Measurements from ENCODE around the gene CDPF1. TPM values are rescaled to one million over a fixed set of nuclear protein-coding genes. Genes with fewer than 3 reads are reported as not detected.

The CDPF1 gene
- total RNA-seq (10 to 100 TPM; 10.3 to 11.5 TPM), polyA plus RNA-seq (10 to 100 TPM; 17.0 to 31.5 TPM)

DNA sequence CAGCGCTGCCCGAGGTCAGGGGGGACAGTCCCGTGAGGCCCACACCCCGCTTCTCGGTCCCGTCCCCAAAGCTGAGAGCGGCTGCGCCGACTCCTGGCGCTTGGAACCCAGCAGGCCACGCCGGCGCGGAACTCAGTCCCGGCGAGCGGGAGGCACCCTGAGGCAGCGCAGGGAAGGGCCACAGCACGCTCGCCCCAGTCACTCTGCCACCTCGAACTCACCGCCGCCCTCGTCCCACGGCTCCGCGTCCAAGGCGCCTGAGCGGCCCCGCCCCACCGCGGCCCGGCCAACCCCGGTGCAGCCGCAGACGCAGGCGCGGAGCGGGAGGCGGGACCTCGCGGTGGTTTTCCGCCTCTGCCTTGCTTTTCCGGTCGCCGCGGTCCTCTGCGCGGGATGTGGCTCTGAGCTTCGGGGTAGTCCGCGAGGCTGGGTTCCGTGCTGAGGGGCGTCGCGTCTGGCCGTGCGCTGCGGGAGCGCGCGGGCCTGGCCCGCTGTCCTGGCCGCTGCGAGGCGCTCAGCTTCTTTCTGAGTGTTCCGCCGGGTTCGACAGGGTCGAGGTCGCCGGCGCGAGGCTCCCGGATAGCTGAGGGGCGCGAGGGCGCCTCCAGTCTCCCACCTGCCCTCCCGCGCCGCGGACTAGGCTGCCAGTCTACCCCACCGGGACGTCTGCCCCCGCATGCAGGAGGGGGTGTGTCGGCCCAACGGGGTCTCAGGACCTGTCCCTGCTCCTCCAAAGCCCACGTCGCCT is at the start of gene CDPF1:
Gene CDPF1 (minus strand): TSS at position 259 of the 748 bp plus-strand sequence. CDS start 2,009 bp downstream, outside the sequence.
- Mint-ChIP-seq H3K27ac (peak within 1 kb of the TSS; percentile 41 to 94 (median 82)), H3K27me3 (no peaks in the 10 kb centered on the region), H3K36me3 (peaks cover 0 to 9% of the 10 kb centered on the region in 2 donors), H3K4me3 (peak within 1 kb of the TSS; percentile 64 to 88 (median 80)), H3K4me1 (peaks cover 15 to 48% (median 24%) of the 10 kb centered on the region in 4 donors), H3K9me3 (peaks cover 0 to 4% (median 0%) of the 10 kb centered on the region in 8 donors)
- CTCF ChIA-PET (ENCODE audit: partially characterized antibody): interaction anchor here (0.8 to 1.0 kb wide), 5 partner anchors 10 to 244 kb away, joined by 3 to 4 read pairs (median 3); no protein-coding TSS in a partner anchor
- no peaks in the 10 kb centered on the region for H3K9me3 ChIP-seq (ENCODE audit: control insufficient read depth in 1 of 2, low read length in 2 of 2)
- POLR2A ChIA-PET (ENCODE audit: partially characterized antibody): interaction anchor here (0.7 to 4.4 kb wide), 17 partner anchors 10 to 214 kb away, joined by 3 to 44 read pairs (median 6); partner anchors contain the start of genes GTSE1, TRMU and TTC38
- H3K4me3 ChIP-seq (ENCODE audit: low read length in 2 of 2): peak within 1 kb of the TSS; percentile 29 to 76
- peak; percentile 88 to 91 (median 89) for DNase-seq
- H3K36me3 ChIP-seq (ENCODE audit: insufficient read depth, low read length): no peaks in the 10 kb centered on the region
- no peaks in the 10 kb centered on the region for H3K27me3 ChIP-seq (ENCODE audit: insufficient read depth, low read length)
- H3K27ac ChIP-seq (ENCODE audit: low read depth, low read length): peak within 1 kb of the TSS; percentile 63
- intact Hi-C loops (cut with micrococcal nuclease): loop anchor here (1.0 kb wide), 4 partner anchors 17 to 214 kb away; partner anchors contain the start of gene GTSE1
- peaks cover 24% of the 10 kb centered on the region for H3K4me1 ChIP-seq (ENCODE audit: insufficient read depth, low read length)

DNA sequence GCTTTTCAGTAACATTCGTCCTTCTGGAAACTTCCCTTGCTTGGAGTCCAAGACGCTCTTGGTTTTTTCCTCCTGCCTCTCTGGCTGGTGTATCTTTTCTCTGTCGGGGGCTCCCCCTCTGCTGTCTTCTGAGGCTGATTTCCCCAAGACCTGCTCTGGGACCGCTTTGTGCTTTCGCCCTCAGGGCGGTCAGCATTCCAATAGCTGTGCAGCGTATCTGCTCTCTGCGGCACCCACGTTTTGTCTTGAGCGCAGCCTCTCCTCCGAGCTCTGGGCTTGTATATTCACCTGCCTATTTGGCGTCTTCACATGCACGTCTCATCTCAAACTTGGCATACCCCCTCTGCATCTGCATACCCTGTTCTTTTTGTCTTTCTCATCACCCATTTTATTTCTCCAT is 49.0 kb upstream of the CDPF1 start:
- ChIA-PET POLR2A (ENCODE audit: partially characterized antibody) (no interaction called here), CTCF (ENCODE audit: partially characterized antibody) (interaction anchor here (0.7 to 1.8 kb wide), 6 partner anchors 11 to 293 kb away, joined by 3 to 5 read pairs (median 4); no protein-coding TSS in a partner anchor)
- Mint-ChIP-seq H3K27me3 (no peaks in the 10 kb centered on the region), H3K27ac (no peak overlapping the region), H3K36me3 (peaks cover 0 to 7% of the 10 kb centered on the region in 2 donors), H3K9me3 (no peaks in the 10 kb centered on the region), H3K4me1 (peaks cover 16 to 26% (median 20%) of the 10 kb centered on the region in 4 donors), H3K4me3 (peak overlapping the region in 4 of 8 donors; percentile 9 to 46 (median 30))
- no peaks in the 10 kb centered on the region for H3K36me3 ChIP-seq (ENCODE audit: insufficient read depth, low read length)
- peaks cover 19% of the 10 kb centered on the region for H3K4me1 ChIP-seq (ENCODE audit: insufficient read depth, low read length)
- H3K27me3 ChIP-seq (ENCODE audit: insufficient read depth, low read length): no peaks in the 10 kb centered on the region
- no peak overlapping the region for H3K4me3 ChIP-seq (ENCODE audit: low read length in 2 of 2)
- intact Hi-C loops (cut with micrococcal nuclease): loop anchor here (5.0 kb wide), 1 partner anchor 287 kb away; no protein-coding TSS in a partner anchor
- no peaks in the 10 kb centered on the region for H3K9me3 ChIP-seq (ENCODE audit: control insufficient read depth in 1 of 2, low read length in 2 of 2)
- H3K27ac ChIP-seq (ENCODE audit: low read depth, low read length): no peak overlapping the region
- no peak for DNase-seq

- intact Hi-C loops (cut with micrococcal nuclease): loop anchor here (5.0 kb wide), 1 partner anchor 285 kb away; no protein-coding TSS in a partner anchor
- no peak for DNase-seq
- ChIA-PET CTCF (ENCODE audit: partially characterized antibody) (interaction anchor here (1.7 to 2.1 kb wide), 2 partner anchors 19 to 39 kb away, joined by 6 to 8 read pairs; partner anchors contain the start of gene TRMU), POLR2A (ENCODE audit: partially characterized antibody) (interaction anchor here (1.3 to 2.9 kb wide), 4 partner anchors 47 to 284 kb away, joined by 3 to 44 read pairs (median 24); partner anchors contain the start of genes CDPF1 and PPARA)
- peaks cover 14 to 26% (median 19%) of the 10 kb centered on the region in 4 donors for H3K4me1 Mint-ChIP-seq
- peaks cover 3 to 10% of the 10 kb centered on the region in 2 donors for H3K36me3 Mint-ChIP-seq
- no peak overlapping the region for H3K27ac ChIP-seq (ENCODE audit: low read depth, low read length)
- no peaks in the 10 kb centered on the region for H3K36me3 ChIP-seq (ENCODE audit: insufficient read depth, low read length)
- H3K4me1 ChIP-seq (ENCODE audit: insufficient read depth, low read length): peaks cover 19% of the 10 kb centered on the region
- peak overlapping the region in 4 of 7 donors; percentile 3 to 85 (median 43) for H3K27ac Mint-ChIP-seq
- H3K9me3 Mint-ChIP-seq: peaks cover 0 to 2% (median 0%) of the 10 kb centered on the region in 8 donors
- H3K4me3 Mint-ChIP-seq: peak overlapping the region; percentile 75 to 89 (median 82)
- H3K27me3 Mint-ChIP-seq: no peaks in the 10 kb centered on the region
- H3K9me3 ChIP-seq (ENCODE audit: control insufficient read depth in 1 of 2, low read length in 2 of 2): no peaks in the 10 kb centered on the region
- H3K27me3 ChIP-seq (ENCODE audit: insufficient read depth, low read length): no peaks in the 10 kb centered on the region
- peak overlapping the region; percentile 17 to 63 for H3K4me3 ChIP-seq (ENCODE audit: low read length in 2 of 2)
Measured at GRCh38 chr22:46297151-46297812, 47.2 kb upstream of the CDPF1 start.

GRCh38 chr22:46296257-46297150 is 46.4 kb upstream of the CDPF1 start, which contains the start of gene GTSE1:
Gene GTSE1 (plus strand): TSS chr22:46296870. CDS start chr22:46297401, 531 bp downstream.
- Histone ChIP-seq H3K4me1 (ENCODE audit: insufficient read depth, low read length) (peaks cover 19% of the 10 kb centered on the region), H3K36me3 (ENCODE audit: insufficient read depth, low read length) (no peaks in the 10 kb centered on the region), H3K27ac (ENCODE audit: low read depth, low read length) (peak within 1 kb of the TSS; percentile 81), H3K4me3 (ENCODE audit: low read length in 2 of 2) (peak within 1 kb of the TSS; percentile 48 to 63), H3K9me3 (ENCODE audit: control insufficient read depth in 1 of 2, low read length in 2 of 2) (no peaks in the 10 kb centered on the region), H3K27me3 (ENCODE audit: insufficient read depth, low read length) (no peaks in the 10 kb centered on the region)
- intact Hi-C loops (cut with micrococcal nuclease): loop anchor here (1.0 to 5.0 kb wide), 5 partner anchors 39 to 284 kb away; partner anchors contain the start of genes CDPF1, PPARA and TRMU
- H3K4me3 Mint-ChIP-seq: peak within 1 kb of the TSS; percentile 79 to 97 (median 91)
- H3K27ac Mint-ChIP-seq: peak within 1 kb of the TSS; percentile 93 to 99 (median 98)
- peaks cover 0 to 2% (median 0%) of the 10 kb centered on the region in 8 donors for H3K9me3 Mint-ChIP-seq
- POLR2A ChIA-PET (ENCODE audit: partially characterized antibody): interaction anchor here (0.6 to 2.9 kb wide), 16 partner anchors 10 to 284 kb away, joined by 3 to 44 read pairs (median 4); partner anchors contain the start of genes CDPF1, PPARA, TRMU and TTC38
- peaks cover 6 to 10% of the 10 kb centered on the region in 2 donors for H3K36me3 Mint-ChIP-seq
- H3K27me3 Mint-ChIP-seq: no peaks in the 10 kb centered on the region
- peaks cover 14 to 26% (median 19%) of the 10 kb centered on the region in 4 donors for H3K4me1 Mint-ChIP-seq
- CTCF ChIA-PET (ENCODE audit: partially characterized antibody): interaction anchor here (0.8 to 2.1 kb wide), 14 partner anchors 8 to 290 kb away, joined by 3 to 22 read pairs (median 4); partner anchors contain the start of genes CDPF1 and TRMU
- peak; percentile 94 to 97 (median 97) for DNase-seq

- Histone ChIP-seq H3K4me1 (ENCODE audit: insufficient read depth, low read length) (peaks cover 19% of the 10 kb centered on the region), H3K4me3 (ENCODE audit: low read length in 2 of 2) (peak overlapping the region; percentile 48 to 63)
- POLR2A ChIA-PET (ENCODE audit: partially characterized antibody): interaction anchor here (1.0 to 2.9 kb wide), 12 partner anchors 9 to 259 kb away, joined by 3 to 44 read pairs (median 8); partner anchors contain the start of genes CDPF1, PPARA, TRMU and TTC38
Measured at GRCh38 chr22:46295277-46295971, 45.3 kb upstream of the CDPF1 start.

More at GRCh38 chr22:46295277-46295971, 45.3 kb upstream of the CDPF1 start:
- CTCF ChIA-PET (ENCODE audit: partially characterized antibody): interaction anchor here (0.8 to 2.1 kb wide), 11 partner anchors 9 to 289 kb away, joined by 3 to 22 read pairs (median 4); partner anchors contain the start of genes CDPF1 and TRMU
- H3K4me3 Mint-ChIP-seq: peak overlapping the region; percentile 79 to 97 (median 91)
- intact Hi-C loops (cut with micrococcal nuclease): loop anchor here (5.0 kb wide), 1 partner anchor 283 kb away; no protein-coding TSS in a partner anchor
- peaks cover 6 to 10% of the 10 kb centered on the region in 2 donors for H3K36me3 Mint-ChIP-seq
- peaks cover 14 to 26% (median 19%) of the 10 kb centered on the region in 4 donors for H3K4me1 Mint-ChIP-seq
- peaks cover 0 to 2% (median 0%) of the 10 kb centered on the region in 8 donors for H3K9me3 Mint-ChIP-seq
- DNase-seq: no peak
- Histone ChIP-seq H3K27me3 (ENCODE audit: insufficient read depth, low read length) (no peaks in the 10 kb centered on the region), H3K36me3 (ENCODE audit: insufficient read depth, low read length) (no peaks in the 10 kb centered on the region), H3K9me3 (ENCODE audit: control insufficient read depth in 1 of 2, low read length in 2 of 2) (no peaks in the 10 kb centered on the region), H3K27ac (ENCODE audit: low read depth, low read length) (peak overlapping the region; percentile 81)
- H3K27me3 Mint-ChIP-seq: no peaks in the 10 kb centered on the region
- H3K27ac Mint-ChIP-seq: peak overlapping the region; percentile 54 to 99 (median 93)

All from CD4-positive, alpha-beta memory T cell (primary cell).